HepG2 (cell line): ENCODE measurements around the gene LMTK2. TPM values are rescaled to one million over a fixed set of nuclear protein-coding genes. Genes with fewer than 3 reads are reported as not detected.

Source experiments
- CSRNP2 ChIP-seq: sonication (generic); formaldehyde crosslinking; conservative IDR thresholded peaks from 2 replicates; pipeline ENCODE4 v1.8.0; 2022; ENCODE audit warnings: low read depth, missing genetic modification reagents
- FOXM1 ChIP-seq: sonication (generic); formaldehyde crosslinking; IDR thresholded peaks from 2 replicates; pipeline ENCODE4 v1.5.0; 2020; ENCODE audit warnings: missing genetic modification reagents
- JUNB ChIP-seq: sonication (generic); formaldehyde crosslinking; IDR thresholded peaks from 2 replicates; pipeline ENCODE4 v1.8.0; 2022; ENCODE audit warnings: missing genetic modification reagents, mild to moderate bottlenecking, borderline replicate concordance
- NFRKB ChIP-seq: fragments of 450-650 bp; IDR thresholded peaks from 2 replicates; pipeline ENCODE4 v1.6.1; 2017
- SMC3 ChIP-seq: IDR thresholded peaks from 2 replicates; pipeline ENCODE4 v1.6.1; 2011; ENCODE audit warnings: low read length, improper control_type of control experiment
- SUZ12 ChIP-seq: fragments of 150-350 bp; IDR thresholded peaks from 2 replicates; pipeline ENCODE4 v1.6.1; 2014; ENCODE audit warnings: low read depth, low read length
- YEATS4 ChIP-seq: sonication (generic); formaldehyde crosslinking; IDR thresholded peaks from 2 replicates; pipeline ENCODE4 v1.4.0; 2020; ENCODE audit warnings: missing genetic modification reagents, borderline replicate concordance
- ZBTB34 ChIP-seq: sonication (generic); formaldehyde crosslinking; IDR thresholded peaks from 2 replicates; pipeline ENCODE4 v1.8.0; 2022; ENCODE audit warnings: mild to moderate bottlenecking, missing genetic modification reagents
- ZFP36L2 ChIP-seq: sonication (generic); formaldehyde crosslinking; IDR thresholded peaks from 2 replicates; pipeline ENCODE4 v1.4.0; 2020; ENCODE audit warnings: missing genetic modification reagents
- ZMYM3 ChIP-seq: sonication (generic); formaldehyde crosslinking; IDR thresholded peaks from 2 replicates; pipeline ENCODE4 v1.5.1; 2020; ENCODE audit warnings: mild to moderate bottlenecking, missing genetic modification reagents
- ZNF407 ChIP-seq: sonication (generic); formaldehyde crosslinking; IDR thresholded peaks from one replicate; pipeline ENCODE4 v1.5.1; 2020; ENCODE audit warnings: mild to moderate bottlenecking, missing genetic modification reagents; ENCODE audit errors: not compliant biosample characterization
- ZNF577 ChIP-seq: sonication (generic); formaldehyde crosslinking; IDR thresholded peaks from 2 replicates; pipeline ENCODE4 v1.4.0; 2020; ENCODE audit warnings: mild to moderate bottlenecking, low read depth, missing genetic modification reagents, borderline replicate concordance
- ZNF616 ChIP-seq: sonication (generic); formaldehyde crosslinking; IDR thresholded peaks from 2 replicates; pipeline ENCODE4 v1.5.0; 2020; ENCODE audit warnings: low read depth, mild to moderate bottlenecking, missing genetic modification reagents
- ZNF687 ChIP-seq: sonication (generic); formaldehyde crosslinking; IDR thresholded peaks from 2 replicates; pipeline ENCODE4 v1.5.1; 2020; ENCODE audit warnings: mild to moderate bottlenecking, missing genetic modification reagents, moderate library complexity
- polyA plus RNA-seq, 8 experiments: library from polyadenylated mRNA; depleted of rRNA in 3 of 8; stranded (reverse) in 7 of 8; unstranded in 1 of 8; fragments of >200 nt; fragmentation: Illumina TruSeq in 4 of 8; extraction: Trizol in 4 of 8; gene quantifications; 2 replicates each; pipeline versions ENCODE4 v1.2.1 to v1.2.3, GENCODE V29; 2011 to 2016; ENCODE audit warnings: low read depth in 4 of 8, missing spikeins in 1 of 8, mixed read lengths in 1 of 8; ENCODE audit not compliant: insufficient read depth in 1 of 8
- total RNA-seq, 5 experiments: library from RNA; depleted of rRNA; stranded (reverse); fragments of >200 nt; fragmentation: Illumina TruSeq; extraction: Trizol; gene quantifications; 2 replicates each; pipeline ENCODE4 v1.2.3, GENCODE V29; 2016; ENCODE audit warnings: low read depth in 1 of 5

Gene LMTK2
- total and polyA plus RNA-seq, 2 of the 13 experiments (the other 11 are each of a cell fraction or from before 2014, with no cell fraction given), result 9.5 to 11.7 TPM

- TF ChIP-seq JUNB, result no peak
- no peak for TF ChIP-seq NFRKB
- TF ChIP-seq FOXM1 (CRISPR knock-in tag), result no peak
- TF ChIP-seq YEATS4 (CRISPR knock-in tag), result no peak
- TF ChIP-seq SMC3, result no peak
- no peak for TF ChIP-seq ZNF616
- TF ChIP-seq SUZ12, result no peak
- no peak for TF ChIP-seq CSRNP2
- TF ChIP-seq ZNF577 (CRISPR knock-in tag), result no peak
- TF ChIP-seq ZMYM3 (CRISPR knock-in tag), result no peak
- TF ChIP-seq ZNF407, result no peak
- TF ChIP-seq ZBTB34, result no peak
- TF ChIP-seq ZFP36L2 (CRISPR knock-in tag), result no peak
- peak; percentile 3 for TF ChIP-seq ZNF687 (CRISPR knock-in tag)
Observed at GRCh38 chr7:98252425-98253054, 145.9 kb downstream of the LMTK2 start (continued).
